HepG2 (cell line): ENCODE results near the gene ZDHHC15. TPM values are rescaled to one million over a fixed set of nuclear protein-coding genes. Genes with fewer than 3 reads are reported as not detected.
"Not testable (repeated sequence)": the region's sequence is repeated elsewhere in the genome, so short reads cannot be mapped to it uniquely, and the experiment has no call there.

Source experiments
- ATAC-seq: fragments of 200-7000 bp; cut with Tn5 transposase; 3 replicates; pipeline ENCODE4 v1.9.1; 2020; ENCODE audit warnings: mild to moderate bottlenecking, moderate library complexity
- BruUV-seq: library from RNA; stranded (reverse); fragments of 400-500 nt; replicated peaks from 2 replicates; lab custom pipeline; 2021; lab: Mats Ljungman, UMichigan
- CTCF ChIA-PET: fragments of 300-600 bp; formaldehyde crosslinking; extraction: SDS; loops from one replicate; lab custom pipeline; 2021; ENCODE audit warnings: low total read pairs, inconsistent platforms, low intra/inter-chr PET ratio; lab: Yijun Ruan, JAX
- POLR2A ChIA-PET: fragments of 350-600 bp; sonication (Branson Sonifier 250); formaldehyde crosslinking; loops from one replicate; lab custom pipeline; 2020; ENCODE audit warnings: antibody characterized with exemption, inconsistent platforms; lab: Yijun Ruan, JAX
- DNase-seq: peaks from one replicate; pipeline ENCODE4 v3.0.0-alpha.2; 2015; ENCODE audit warnings: low spot score
- FAIRE-seq: peaks from 3 replicates; lab custom pipeline; 2011; peaks lifted over from hg19 to GRCh38; lab: Jason Lieb, UNC
- H2AFZ ChIP-seq: one replicate; pipeline ENCODE4 v1.6.1; 2011; ENCODE audit warnings: low read length, inconsistent platforms
- H3K27ac ChIP-seq: fragments of 300-600 bp; 3 replicates; pipeline ENCODE4 v1.8.0; 2011; ENCODE audit warnings: mixed run types, mild to moderate bottlenecking, mixed read lengths, low read length, inconsistent platforms; ENCODE audit not compliant: insufficient read depth; ENCODE audit errors: extremely low read length
- H3K27me3 ChIP-seq, 2 experiments: fragments of 200-600 bp in 1 of 2; 2 replicates in 1 of 2; 3 replicates in 1 of 2; pipeline versions ENCODE4 v1.6.0 to v1.8.0; 2011; ENCODE audit warnings: low read length in 2 of 2, mild to moderate bottlenecking in 2 of 2, moderate library complexity in 2 of 2, inconsistent platforms in 1 of 2; ENCODE audit not compliant: insufficient read depth in 2 of 2, control insufficient read depth in 1 of 2
- H3K36me3 ChIP-seq, 2 experiments: fragments of 200-600 bp in 1 of 2; replicated peaks in 1 of 2; 2 replicates in 1 of 2; 3 replicates in 1 of 2; pipeline versions ENCODE4 v1.5.1 to v1.8.0; 2011; ENCODE audit warnings: low read length in 2 of 2, inconsistent platforms in 1 of 2; ENCODE audit not compliant: insufficient read depth in 2 of 2, control insufficient read depth in 1 of 2
- H3K4me1 ChIP-seq: 2 replicates; pipeline ENCODE4 v1.5.1; 2012; ENCODE audit warnings: low read length, inconsistent platforms; ENCODE audit not compliant: insufficient read depth
- H3K4me2 ChIP-seq: 2 replicates; pipeline ENCODE4 v1.6.0; 2011; ENCODE audit warnings: low read depth, low read length, inconsistent platforms
- H3K4me3 ChIP-seq, 3 experiments: fragments of 200-600 bp in 1 of 3; sonication (generic), shearing (Covaris generic) in 1 of 3; replicated peaks in 1 of 3; 2 replicates each; pipeline ENCODE4 v1.5.1; 2011 to 2016; ENCODE audit warnings: low read length in 3 of 3, inconsistent platforms in 2 of 3, low read depth in 2 of 3, mild to moderate bottlenecking in 2 of 3, control low read depth in 1 of 3, mixed read lengths in 1 of 3; ENCODE audit not compliant: insufficient read depth in 1 of 3
- H3K79me2 ChIP-seq: one replicate; pipeline ENCODE4 v1.6.1; 2011; ENCODE audit warnings: low read length, inconsistent platforms; ENCODE audit not compliant: insufficient read depth
- H3K9ac ChIP-seq: 2 replicates; pipeline ENCODE4 v1.6.0; 2011; ENCODE audit warnings: mild to moderate bottlenecking, low read depth, low read length, inconsistent platforms; ENCODE audit not compliant: insufficient read depth
- H3K9me3 ChIP-seq: 2 replicates; pipeline ENCODE4 v1.5.1; 2012; ENCODE audit warnings: mild to moderate bottlenecking, low read length
- H4K20me1 ChIP-seq: 2 replicates; pipeline ENCODE4 v1.6.0; 2011; ENCODE audit warnings: inconsistent platforms, mild to moderate bottlenecking, low read length, moderate library complexity; ENCODE audit not compliant: insufficient read depth
- BCL6 ChIP-seq: IDR thresholded peaks from 2 replicates; pipeline ENCODE4 v1.6.1; 2016; ENCODE audit warnings: missing genetic modification reagents, missing compliant biosample characterization
- DDIT3 ChIP-seq: sonication (generic); formaldehyde crosslinking; IDR thresholded peaks from 2 replicates; pipeline ENCODE4 v1.4.0; 2020; ENCODE audit warnings: mild to moderate bottlenecking, missing genetic modification reagents
- DNMT3B ChIP-seq: conservative IDR thresholded peaks from 2 replicates; pipeline ENCODE4 v1.6.1; 2016; ENCODE audit warnings: missing biosample characterization, control low read depth
- HNRNPLL ChIP-seq: fragments of 200-400 bp; formaldehyde crosslinking; IDR thresholded peaks from 2 replicates; pipeline ENCODE4 v1.6.1; 2017; ENCODE audit warnings: mild to moderate bottlenecking, low read depth, low read length; ENCODE audit not compliant: poor library complexity, severe bottlenecking
- JARID2 ChIP-seq: sonication (generic); formaldehyde crosslinking; IDR thresholded peaks from 2 replicates; pipeline ENCODE4 v1.8.1; 2023; ENCODE audit warnings: missing genetic modification reagents, inconsistent platforms; ENCODE audit not compliant: insufficient replicate concordance
- NR2F6 ChIP-seq, 2 experiments: IDR thresholded peaks; 2 replicates each; pipeline ENCODE4 v1.6.1; 2016; ENCODE audit warnings: antibody characterized with exemption in 1 of 2, mild to moderate bottlenecking in 1 of 2
- ZSCAN22 ChIP-seq: sonication (generic); formaldehyde crosslinking; IDR thresholded peaks from 2 replicates; pipeline ENCODE4 v1.4.0; 2020; ENCODE audit warnings: mild to moderate bottlenecking, missing genetic modification reagents
- WGBS: methylation state at CpG from one replicate; pipeline ENCODE4 v1.1.6; 2017; ENCODE audit warnings: low lambda C conversion rate; 5-methylcytosine and 5-hydroxymethylcytosine counted together
- in situ Hi-C: cut with HindIII; loops from 2 replicates; pipeline ENCODE4 v1.10.0; 2017; ENCODE audit warnings: low pct_unique_long_range_greater_than_20kb; ENCODE audit not compliant: extremely low pct_ligation_motif_present
- intact Hi-C: fragments of 100-400 bp; cut with micrococcal nuclease; formaldehyde crosslinking; loops from one replicate; pipeline ENCODE4 v1.10.0; 2022; ENCODE audit not compliant: unreplicated experiment
- polyA plus RNA-seq, 8 experiments: library from polyadenylated mRNA; depleted of rRNA in 3 of 8; stranded (reverse) in 7 of 8; unstranded in 1 of 8; fragments of >200 nt; fragmentation: Illumina TruSeq in 4 of 8; extraction: Trizol in 4 of 8; gene quantifications; 2 replicates each; pipeline versions ENCODE4 v1.2.1 to v1.2.3, GENCODE V29; 2011 to 2016; ENCODE audit warnings: low read depth in 4 of 8, missing spikeins in 1 of 8, mixed read lengths in 1 of 8; ENCODE audit not compliant: insufficient read depth in 1 of 8
- total RNA-seq, 5 experiments: library from RNA; depleted of rRNA; stranded (reverse); fragments of >200 nt; fragmentation: Illumina TruSeq; extraction: Trizol; gene quantifications; 2 replicates each; pipeline ENCODE4 v1.2.3, GENCODE V29; 2016; ENCODE audit warnings: low read depth in 1 of 5

The ZDHHC15 gene
- total and polyA plus RNA-seq, 2 of the 13 experiments (the other 11 are each of a cell fraction or from before 2014, with no cell fraction given): 0.20 TPM; not detected in 1

GRCh38 chrX:75522565-75523431 is at the start of gene ZDHHC15 (continued):
- TF ChIP-seq DNMT3B (no peak), HNRNPLL (no peak), BCL6 (CRISPR knock-in tag) (no peak), DDIT3 (CRISPR knock-in tag) (no peak)

- FAIRE-seq, CTCF ChIA-PET: not testable (repeated sequence)
Observed at GRCh38 chrX:75560544-75560943, 37.7 kb upstream of the ZDHHC15 start.

GRCh38 chrX:75547783-75548182 is 24.9 kb upstream of the ZDHHC15 start:
- Histone ChIP-seq H3K27me3 (no peaks in the 10 kb centered on the region), H3K27ac (no peak overlapping the region), H3K79me2 (no peaks in the 10 kb centered on the region), H4K20me1 (no peaks in the 10 kb centered on the region), H3K4me1 (no peaks in the 10 kb centered on the region), H3K4me2 (no peak overlapping the region), H2AFZ (no peak overlapping the region), H3K9me3 (no peaks in the 10 kb centered on the region), H3K36me3 (no peaks in the 10 kb centered on the region), H3K4me3 (no peak overlapping the region), H3K9ac (no peak overlapping the region)
- in situ Hi-C loops: no loop called here
- POLR2A ChIA-PET: no interaction called here
- no peak for DNase-seq
- BruUV-seq: no TSS peak
- 100% methylated on average over 2 of the region's 3 CpGs for WGBS
- intact Hi-C loops: no loop called here
- CTCF ChIA-PET: no interaction called here
- FAIRE-seq: no peak
- TF ChIP-seq NR2F6 (IDR thresholded peaks at IDR 0.05) (no peak), NR2F6 (CRISPR knock-in tag; IDR thresholded peaks at IDR 0.05) (no peak), ZSCAN22 (CRISPR knock-in tag) (no peak), JARID2 (CRISPR knock-in tag) (no peak)
- ATAC-seq: no peak

More at GRCh38 chrX:75560544-75560943, 37.7 kb upstream of the ZDHHC15 start:
- H3K4me3 ChIP-seq, H3K4me2 ChIP-seq, DNase-seq, H3K27me3 ChIP-seq, intact Hi-C loops, BruUV-seq, H3K4me1 ChIP-seq, H4K20me1 ChIP-seq, H2AFZ ChIP-seq, in situ Hi-C loops, H3K9me3 ChIP-seq, H3K9ac ChIP-seq, H3K79me2 ChIP-seq, POLR2A ChIA-PET, H3K27ac ChIP-seq, H3K36me3 ChIP-seq, ATAC-seq: not testable (repeated sequence)
- 90% methylated on average over 12 of the region's 18 CpGs for WGBS
